HG02943 (cell line): ENCODE measurements around the gene RNF213.

ENCODE experiments used
- ATAC-seq: cut with Tn5 transposase; IDR thresholded peaks from one replicate; pipeline ENCODE4 v1.9.1; 2021; ENCODE audit warnings: mild to moderate bottlenecking, low read depth, moderate library complexity; ENCODE audit not compliant: unreplicated experiment

Gene RNF213

GRCh38 chr17:80363120-80363515 lies 102.5 kb downstream of the RNF213 start:
- ATAC-seq, result no peak

- ATAC-seq, result no peak
These were observed 103.0 kb downstream of the RNF213 start for GRCh38 chr17:80363518-80364090.

- no peak for ATAC-seq
These were observed 103.5 kb downstream of the RNF213 start for GRCh38 chr17:80364091-80364691.

GRCh38 chr17:80365001-80365965 lies 104.6 kb downstream of the RNF213 start:
- ATAC-seq, result no peak

GRCh38 chr17:80365983-80366382 lies 105.3 kb downstream of the RNF213 start:
- no peak for ATAC-seq

GRCh38 chr17:80367503-80367902 lies 106.9 kb downstream of the RNF213 start:
- no peak for ATAC-seq

GRCh38 chr17:80371196-80371595 lies 110.5 kb downstream of the RNF213 start:
- no peak for ATAC-seq

- ATAC-seq, result no peak
These were observed 111.8 kb downstream of the RNF213 start for GRCh38 chr17:80372456-80372855.

- ATAC-seq, result no peak
These were observed 112.4 kb downstream of the RNF213 start for GRCh38 chr17:80372922-80373570.

- ATAC-seq, result no peak
These were observed 113.5 kb downstream of the RNF213 start for GRCh38 chr17:80374039-80374731.

GRCh38 chr17:80374732-80375585 lies 114.3 kb downstream of the RNF213 start:
- ATAC-seq, result no peak

- no peak for ATAC-seq
These were observed 115.9 kb downstream of the RNF213 start for GRCh38 chr17:80376531-80376930.

GRCh38 chr17:80377798-80378197 lies 117.1 kb downstream of the RNF213 start:
- no peak for ATAC-seq

- ATAC-seq, result no peak
These were observed 118.7 kb downstream of the RNF213 start for GRCh38 chr17:80379348-80379747.

- no peak for ATAC-seq
These were observed 119.4 kb downstream of the RNF213 start for GRCh38 chr17:80380068-80380467.

GRCh38 chr17:80380555-80381002 lies 119.9 kb downstream of the RNF213 start:
- ATAC-seq, result no peak

GRCh38 chr17:80381416-80381923 lies 120.8 kb downstream of the RNF213 start:
- no peak for ATAC-seq

- ATAC-seq, result no peak
These were observed 121.8 kb downstream of the RNF213 start for GRCh38 chr17:80382446-80382845.

GRCh38 chr17:80382956-80383355 lies 122.3 kb downstream of the RNF213 start:
- ATAC-seq, result no peak
